Tongue (tissue), 2 donors: Measurements from ENCODE around the gene STOX2. TPM values are rescaled to one million over a fixed set of nuclear protein-coding genes. Genes with fewer than 3 reads are reported as not detected.
"Not testable (repeated sequence)": the region's sequence is repeated elsewhere in the genome, so short reads cannot be mapped to it uniquely, and the experiment has no call there.

Source experiments
- DNase-seq: peaks from one replicate; pipeline ENCODE4 v3.0.0-alpha.2; 2015
- total RNA-seq: library from RNA; depleted of rRNA; stranded (reverse); fragments of >200 nt; gene quantifications from one replicate; pipeline ENCODE4 v1.2.3, GENCODE V29; 2014

STOX2 gene
- total RNA-seq, 1 donor from 2014 or later, result 37.6 TPM

- DNase-seq, result no peak
These were observed 30.4 kb downstream of the STOX2 start for GRCh38 chr4:183935355-183936005.

GRCh38 chr4:183936047-183936446 lies 30.9 kb downstream of the STOX2 start:
- peak; percentile 27 for DNase-seq

GRCh38 chr4:183936574-183937345 lies 31.7 kb downstream of the STOX2 start:
- DNase-seq, result no peak

- no peak for DNase-seq
These were observed 35.8 kb downstream of the STOX2 start for GRCh38 chr4:183940864-183941263.

GRCh38 chr4:183941964-183942363 lies 36.9 kb downstream of the STOX2 start:
- no peak for DNase-seq

- no peak for DNase-seq
These were observed 40.6 kb downstream of the STOX2 start for GRCh38 chr4:183945741-183946140.

- no peak for DNase-seq
These were observed 45.4 kb downstream of the STOX2 start for GRCh38 chr4:183950536-183950935.

- DNase-seq, result not testable (repeated sequence)
These were observed 47.5 kb downstream of the STOX2 start for GRCh38 chr4:183952652-183953051.

GRCh38 chr4:183959319-183960045 lies 54.4 kb downstream of the STOX2 start:
- no peak for DNase-seq

- DNase-seq, result peak; percentile 96
These were observed 54.9 kb downstream of the STOX2 start for GRCh38 chr4:183960046-183960420.

GRCh38 chr4:183960962-183961541 lies 55.9 kb downstream of the STOX2 start:
- DNase-seq, result peak; percentile 41

GRCh38 chr4:183961795-183962194 lies 56.7 kb downstream of the STOX2 start:
- DNase-seq, result no peak

GRCh38 chr4:183962419-183962818 lies 57.3 kb downstream of the STOX2 start:
- DNase-seq, result no peak

GRCh38 chr4:183966371-183966770 lies 61.3 kb downstream of the STOX2 start:
- DNase-seq, result no peak

- DNase-seq, result no peak
These were observed 62.2 kb downstream of the STOX2 start for GRCh38 chr4:183967266-183967665.

GRCh38 chr4:183968502-183968901 lies 63.4 kb downstream of the STOX2 start:
- no peak for DNase-seq

GRCh38 chr4:183968931-183969330 lies 63.8 kb downstream of the STOX2 start:
- no peak for DNase-seq

- no peak for DNase-seq
These were observed 64.5 kb downstream of the STOX2 start for GRCh38 chr4:183969596-183969995.

- DNase-seq, result peak; percentile 54
These were observed 66.9 kb downstream of the STOX2 start for GRCh38 chr4:183971929-183972490.

GRCh38 chr4:183977707-183978106 lies 72.6 kb downstream of the STOX2 start:
- DNase-seq, result peak; percentile 50

GRCh38 chr4:183984566-183984965 lies 79.5 kb downstream of the STOX2 start:
- DNase-seq, result no peak

GRCh38 chr4:183985786-183986185 lies 80.7 kb downstream of the STOX2 start:
- no peak for DNase-seq
